Measurements from ENCODE around the gene C19orf25. TPM values are rescaled to one million over a fixed set of nuclear protein-coding genes. Genes with fewer than 3 reads are reported as not detected.

C19orf25 gene
- total RNA-seq, 4 donors from 2014 or later: 35.5 to 68.5 (median 61.9) TPM

GRCh38 chr19:1447944-1448343 is 31.1 kb downstream of the C19orf25 start:
- Histone ChIP-seq H3K4me3 (no peak overlapping the region), H3K4me1 (peaks cover 0 to 33% (median 16%) of the 10 kb centered on the region in 4 donors), H3K9me3 (no peaks in the 10 kb centered on the region), H3K27ac (no peak overlapping the region), H3K27me3 (peaks cover 3 to 66% of the 10 kb centered on the region in 2 donors), H3K36me3 (no peaks in the 10 kb centered on the region)
- TF ChIP-seq POLR2A (IDR thresholded peaks at IDR 0.05) (no peak), CTCF (IDR thresholded peaks at IDR 0.05) (no peak)
- DNase-seq: no peak

GRCh38 chr19:1447504-1447903 is 31.5 kb downstream of the C19orf25 start:
- no peak overlapping the region for H3K4me3 ChIP-seq
- peaks cover 0 to 2% (median 0%) of the 10 kb centered on the region in 3 donors for H3K36me3 ChIP-seq
- TF ChIP-seq POLR2A (IDR thresholded peaks at IDR 0.05): no peak
- TF ChIP-seq CTCF (IDR thresholded peaks at IDR 0.05): no peak
- no peak overlapping the region for H3K27ac ChIP-seq
- H3K9me3 ChIP-seq: no peaks in the 10 kb centered on the region
- no peak for DNase-seq
- peaks cover 0 to 33% (median 16%) of the 10 kb centered on the region in 4 donors for H3K4me1 ChIP-seq
- peaks cover 3 to 62% of the 10 kb centered on the region in 2 donors for H3K27me3 ChIP-seq

GRCh38 chr19:1446713-1447481 is 32.1 kb downstream of the C19orf25 start:
- TF ChIP-seq POLR2A (IDR thresholded peaks at IDR 0.05) (no peak), CTCF (IDR thresholded peaks at IDR 0.05) (no peak)
- no peaks in the 10 kb centered on the region for H3K9me3 ChIP-seq
- H3K27me3 ChIP-seq: peaks cover 3 to 56% of the 10 kb centered on the region in 2 donors
- peak overlapping the region in 2 of 4 donors; percentile 48 to 51 for H3K4me3 ChIP-seq
- no peak for DNase-seq
- H3K4me1 ChIP-seq: peaks cover 0 to 33% (median 16%) of the 10 kb centered on the region in 4 donors
- H3K27ac ChIP-seq: no peak overlapping the region
- peaks cover 0 to 7% (median 0%) of the 10 kb centered on the region in 3 donors for H3K36me3 ChIP-seq

GRCh38 chr19:1445932-1446712 is 32.9 kb downstream of the C19orf25 start:
- Histone ChIP-seq H3K9me3 (no peaks in the 10 kb centered on the region), H3K4me1 (peaks cover 0 to 33% (median 16%) of the 10 kb centered on the region in 4 donors), H3K27me3 (peaks cover 3 to 49% of the 10 kb centered on the region in 2 donors), H3K4me3 (peak overlapping the region in 3 of 4 donors; percentile 48 to 51 (median 49)), H3K36me3 (peaks cover 0 to 15% (median 0%) of the 10 kb centered on the region in 3 donors), H3K27ac (no peak overlapping the region)
- TF ChIP-seq CTCF (IDR thresholded peaks at IDR 0.05) (no peak), POLR2A (IDR thresholded peaks at IDR 0.05) (no peak)
- DNase-seq: no peak

- Histone ChIP-seq H3K27ac (peak overlapping the region in 1 of 4 donors; percentile 65), H3K4me3 (peak overlapping the region; percentile 33 to 51 (median 48)), H3K36me3 (peaks cover 0 to 22% (median 0%) of the 10 kb centered on the region in 3 donors), H3K9me3 (no peaks in the 10 kb centered on the region), H3K27me3 (peaks cover 3 to 42% of the 10 kb centered on the region in 2 donors), H3K4me1 (peaks cover 0 to 33% (median 16%) of the 10 kb centered on the region in 4 donors)
- peak; percentile 74 to 87 (median 87) for DNase-seq
- TF ChIP-seq POLR2A (IDR thresholded peaks at IDR 0.05): no peak
- peak; percentile 69 to 98 (median 94) for TF ChIP-seq CTCF (IDR thresholded peaks at IDR 0.05)
Observed at GRCh38 chr19:1445185-1445931, 33.7 kb downstream of the C19orf25 start.

Data from Peyer's patch (tissue), 4 donors.